Activated CD4-positive, alpha-beta T cell treated with anti-CD3 and anti-CD28 coated beads, Interleukin-2, amount 10 ng/mL, durations not matched to agents 7 days and 5 days (primary cell): ENCODE data around the gene ZNRD2. TPM values are rescaled to one million over a fixed set of nuclear protein-coding genes. Genes with fewer than 3 reads are reported as not detected.

Source experiments
- CTCF ChIA-PET: fragments of 350-600 bp; sonication (Branson Sonifier 250); formaldehyde crosslinking; loops from one replicate; lab custom pipeline; 2021; ENCODE audit warnings: antibody characterized with exemption; lab: Charles Lee
- POLR2A ChIA-PET: fragments of 350-600 bp; sonication (Branson Sonifier 250); formaldehyde crosslinking; loops from one replicate; lab custom pipeline; 2021; ENCODE audit warnings: antibody characterized with exemption; lab: Charles Lee
- DNase-seq: peaks from one replicate; pipeline ENCODE4 v3.0.0-alpha.2; 2020
- H3K27ac Mint-ChIP-seq: one replicate; pipeline ENCODE4 v1.8.0; 2021; ENCODE audit warnings: mild to moderate bottlenecking, moderate library complexity, mixed read lengths
- H3K27me3 Mint-ChIP-seq: one replicate; pipeline ENCODE4 v1.8.0; 2021; ENCODE audit warnings: mixed read lengths
- H3K36me3 Mint-ChIP-seq: one replicate; pipeline ENCODE4 v1.8.0; 2021; ENCODE audit warnings: low read depth, mixed read lengths
- H3K4me1 Mint-ChIP-seq: one replicate; pipeline ENCODE4 v1.8.0; 2021; ENCODE audit warnings: mixed read lengths
- H3K4me3 Mint-ChIP-seq: one replicate; pipeline ENCODE4 v1.8.0; 2021; ENCODE audit warnings: mild to moderate bottlenecking, moderate library complexity, mixed read lengths
- H3K9me3 Mint-ChIP-seq: one replicate; pipeline ENCODE4 v1.8.0; 2021; ENCODE audit warnings: mixed read lengths
- total RNA-seq, 2 experiments: library from RNA; stranded (reverse); gene quantifications; one replicate each; pipeline ENCODE4 v1.2.3, GENCODE V29; 2021

The ZNRD2 gene
- total RNA-seq, 2 experiments from 2014 or later = 32.4 to 35.4 TPM

DNA sequence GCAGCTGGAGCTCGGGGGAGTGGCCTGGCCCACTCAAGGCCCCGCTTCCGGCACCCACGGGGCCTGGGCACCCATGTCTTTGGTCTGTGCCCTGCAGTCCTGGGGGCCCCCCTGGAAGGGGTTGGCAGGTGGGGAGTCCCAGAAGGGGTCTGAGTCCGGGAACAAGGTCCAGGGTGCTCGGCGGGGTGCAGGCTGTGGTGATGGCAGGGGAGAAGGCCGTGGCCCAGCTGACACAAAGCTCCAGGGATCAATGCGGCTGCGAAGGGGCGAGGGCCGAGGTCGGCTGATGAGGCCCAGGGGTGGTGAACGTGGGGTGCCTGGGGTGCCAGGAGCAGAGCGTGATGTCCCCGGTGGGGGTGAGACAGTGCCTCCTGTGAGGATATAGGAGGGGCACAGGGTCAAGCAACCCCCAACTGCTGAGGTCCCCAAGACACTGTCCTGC, 28.0 kb downstream of the ZNRD2 start:
- Mint-ChIP-seq H3K4me1 (peaks cover 26% of the 10 kb centered on the region), H3K36me3 (peaks cover 9% of the 10 kb centered on the region), H3K4me3 (no peak overlapping the region), H3K9me3 (no peaks in the 10 kb centered on the region), H3K27ac (no peak overlapping the region), H3K27me3 (no peaks in the 10 kb centered on the region)
- DNase-seq = no peak
- ChIA-PET CTCF (interaction anchor here (0.8 to 1.7 kb wide), 4 partner anchors 10 to 23 kb away, joined by 3 to 6 read pairs (median 5); partner anchors contain the start of gene EHBP1L1), POLR2A (no interaction called here)

GRCh38 chr11:65599216-65599954, 29.1 kb downstream of the ZNRD2 start:
- H3K36me3 Mint-ChIP-seq = peaks cover 16% of the 10 kb centered on the region
- no peaks in the 10 kb centered on the region for H3K27me3 Mint-ChIP-seq
- no peak for DNase-seq
- no peak overlapping the region for H3K4me3 Mint-ChIP-seq
- ChIA-PET POLR2A (no interaction called here), CTCF (interaction anchor here (0.5 to 1.2 kb wide), 2 partner anchors 59 to 89 kb away, joined by 4 to 5 read pairs; no protein-coding TSS in a partner anchor)
- no peaks in the 10 kb centered on the region for H3K9me3 Mint-ChIP-seq
- peaks cover 18% of the 10 kb centered on the region for H3K4me1 Mint-ChIP-seq
- H3K27ac Mint-ChIP-seq = no peak overlapping the region

DNA sequence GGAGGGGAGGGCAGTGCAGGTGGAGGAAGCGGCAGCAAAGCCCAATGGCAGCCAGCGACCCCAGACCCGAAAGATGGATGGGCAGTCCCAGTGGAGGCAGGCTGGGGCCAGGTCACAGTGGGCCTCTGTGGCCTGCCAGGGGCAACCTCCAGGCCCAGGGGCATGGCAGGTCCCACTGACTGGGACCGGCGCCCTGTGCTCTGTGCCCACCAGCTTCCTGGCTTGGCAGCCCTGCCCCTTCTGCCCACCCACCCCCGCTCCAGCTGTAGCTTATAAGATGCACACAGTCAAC, 29.6 kb downstream of the ZNRD2 start:
- ChIA-PET POLR2A (no interaction called here), CTCF (interaction anchor here (0.5 to 1.2 kb wide), 2 partner anchors 59 to 89 kb away, joined by 4 to 5 read pairs; no protein-coding TSS in a partner anchor)
- Mint-ChIP-seq H3K4me3 (no peak overlapping the region), H3K36me3 (peaks cover 16% of the 10 kb centered on the region), H3K27me3 (no peaks in the 10 kb centered on the region), H3K4me1 (peaks cover 15% of the 10 kb centered on the region), H3K9me3 (no peaks in the 10 kb centered on the region), H3K27ac (no peak overlapping the region)
- no peak for DNase-seq

DNA sequence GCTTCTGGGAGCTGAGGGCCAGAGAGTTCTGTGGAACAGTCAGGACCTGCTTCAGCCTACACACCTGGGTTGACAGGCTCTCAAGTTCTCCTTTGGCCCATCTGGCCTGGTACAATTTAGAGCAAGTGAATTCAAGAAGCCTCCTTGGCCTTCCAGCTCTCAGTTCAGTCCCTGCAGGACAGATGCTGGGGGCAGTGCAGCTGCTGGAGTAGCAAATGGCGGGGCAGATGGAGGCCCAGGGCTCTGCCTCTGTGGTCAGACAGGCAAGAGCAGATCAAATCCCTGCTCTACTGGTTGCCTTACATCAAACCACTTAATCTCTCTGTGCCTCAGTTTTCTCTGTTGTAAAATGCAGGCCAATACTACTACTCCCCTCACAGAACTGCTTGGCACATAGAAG, 34.0 kb downstream of the ZNRD2 start:
- peaks cover 30% of the 10 kb centered on the region for H3K36me3 Mint-ChIP-seq

GRCh38 chr11:65606876-65607613, 36.8 kb downstream of the ZNRD2 start:
- DNase-seq = no peak
- POLR2A ChIA-PET = no interaction called here
- Mint-ChIP-seq H3K27ac (no peak overlapping the region), H3K9me3 (no peaks in the 10 kb centered on the region), H3K4me1 (peaks cover 38% of the 10 kb centered on the region), H3K27me3 (no peaks in the 10 kb centered on the region), H3K4me3 (no peak overlapping the region), H3K36me3 (peaks cover 39% of the 10 kb centered on the region)
- CTCF ChIA-PET = interaction anchor here (1.1 to 4.2 kb wide), 2 partner anchors 11 to 14 kb away, joined by 3 to 24 read pairs; no protein-coding TSS in a partner anchor

More for the DNA sequence above, 34.0 kb downstream of the ZNRD2 start:
- H3K4me3 Mint-ChIP-seq = no peak overlapping the region
- ChIA-PET CTCF (interaction anchor here (0.6 to 2.6 kb wide), 5 partner anchors 10 to 214 kb away, joined by 3 to 18 read pairs (median 6); partner anchors contain the start of gene MAP3K11), POLR2A (no interaction called here)
- H3K9me3 Mint-ChIP-seq = no peaks in the 10 kb centered on the region
- no peak overlapping the region for H3K27ac Mint-ChIP-seq
- no peaks in the 10 kb centered on the region for H3K27me3 Mint-ChIP-seq
- no peak for DNase-seq
- peaks cover 11% of the 10 kb centered on the region for H3K4me1 Mint-ChIP-seq

- POLR2A ChIA-PET = no interaction called here
- Mint-ChIP-seq H3K4me3 (no peak overlapping the region), H3K27ac (peak overlapping the region; percentile 25), H3K36me3 (peaks cover 44% of the 10 kb centered on the region), H3K4me1 (peaks cover 45% of the 10 kb centered on the region), H3K9me3 (no peaks in the 10 kb centered on the region), H3K27me3 (no peaks in the 10 kb centered on the region)
- DNase-seq = no peak
- CTCF ChIA-PET = interaction anchor here (0.6 to 4.2 kb wide), 2 partner anchors 14 to 141 kb away, joined by 3 to 24 read pairs; no protein-coding TSS in a partner anchor
Observed at GRCh38 chr11:65607614-65608426, 37.5 kb downstream of the ZNRD2 start.

GRCh38 chr11:65609229-65609628, 39.0 kb downstream of the ZNRD2 start:
- Mint-ChIP-seq H3K4me1 (peaks cover 51% of the 10 kb centered on the region), H3K36me3 (peaks cover 35% of the 10 kb centered on the region), H3K27me3 (no peaks in the 10 kb centered on the region), H3K9me3 (no peaks in the 10 kb centered on the region), H3K27ac (peak overlapping the region; percentile 55), H3K4me3 (no peak overlapping the region)
- no peak for DNase-seq
- ChIA-PET POLR2A (no interaction called here), CTCF (interaction anchor here (1.2 to 4.2 kb wide), 5 partner anchors 16 to 68 kb away, joined by 3 to 24 read pairs (median 5); no protein-coding TSS in a partner anchor)

- Mint-ChIP-seq H3K4me3 (no peak overlapping the region), H3K9me3 (no peaks in the 10 kb centered on the region), H3K4me1 (peaks cover 51% of the 10 kb centered on the region), H3K27ac (peak overlapping the region; percentile 66), H3K36me3 (peaks cover 35% of the 10 kb centered on the region), H3K27me3 (no peaks in the 10 kb centered on the region)
- POLR2A ChIA-PET = no interaction called here
- no peak for DNase-seq
- CTCF ChIA-PET = interaction anchor here (1.2 to 4.2 kb wide), 7 partner anchors 16 to 275 kb away, joined by 3 to 24 read pairs (median 5); no protein-coding TSS in a partner anchor
Observed at GRCh38 chr11:65609665-65610064, 39.4 kb downstream of the ZNRD2 start.

DNA sequence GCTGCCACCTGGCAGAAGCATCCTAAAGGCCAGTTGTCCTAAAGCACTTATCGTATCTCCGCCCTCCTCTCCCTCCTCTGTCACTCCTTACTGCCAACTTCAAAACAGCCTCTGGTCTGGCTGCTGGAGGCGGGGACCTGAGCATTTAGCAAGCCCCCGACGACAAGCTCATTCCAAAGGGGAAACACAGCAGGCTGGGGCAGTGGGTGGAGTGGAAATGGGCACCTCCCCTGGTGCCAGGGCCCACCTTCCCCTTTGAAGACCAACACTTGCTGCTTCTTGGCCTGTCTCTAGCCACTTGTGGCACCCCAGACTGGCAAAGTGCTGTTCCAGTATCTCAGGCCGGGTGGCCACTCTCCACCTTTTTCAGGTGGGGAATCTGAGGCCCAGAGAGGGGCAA, 40.1 kb downstream of the ZNRD2 start:
- H3K4me3 Mint-ChIP-seq = no peak overlapping the region
- H3K4me1 Mint-ChIP-seq = peaks cover 51% of the 10 kb centered on the region
- CTCF ChIA-PET = interaction anchor here (0.9 to 4.2 kb wide), 8 partner anchors 12 to 274 kb away, joined by 3 to 24 read pairs (median 4); no protein-coding TSS in a partner anchor
- H3K27me3 Mint-ChIP-seq = no peaks in the 10 kb centered on the region
- H3K27ac Mint-ChIP-seq = peak overlapping the region; percentile 66
- H3K36me3 Mint-ChIP-seq = peaks cover 31% of the 10 kb centered on the region
- H3K9me3 Mint-ChIP-seq = no peaks in the 10 kb centered on the region
- POLR2A ChIA-PET = no interaction called here
- no peak for DNase-seq

DNA sequence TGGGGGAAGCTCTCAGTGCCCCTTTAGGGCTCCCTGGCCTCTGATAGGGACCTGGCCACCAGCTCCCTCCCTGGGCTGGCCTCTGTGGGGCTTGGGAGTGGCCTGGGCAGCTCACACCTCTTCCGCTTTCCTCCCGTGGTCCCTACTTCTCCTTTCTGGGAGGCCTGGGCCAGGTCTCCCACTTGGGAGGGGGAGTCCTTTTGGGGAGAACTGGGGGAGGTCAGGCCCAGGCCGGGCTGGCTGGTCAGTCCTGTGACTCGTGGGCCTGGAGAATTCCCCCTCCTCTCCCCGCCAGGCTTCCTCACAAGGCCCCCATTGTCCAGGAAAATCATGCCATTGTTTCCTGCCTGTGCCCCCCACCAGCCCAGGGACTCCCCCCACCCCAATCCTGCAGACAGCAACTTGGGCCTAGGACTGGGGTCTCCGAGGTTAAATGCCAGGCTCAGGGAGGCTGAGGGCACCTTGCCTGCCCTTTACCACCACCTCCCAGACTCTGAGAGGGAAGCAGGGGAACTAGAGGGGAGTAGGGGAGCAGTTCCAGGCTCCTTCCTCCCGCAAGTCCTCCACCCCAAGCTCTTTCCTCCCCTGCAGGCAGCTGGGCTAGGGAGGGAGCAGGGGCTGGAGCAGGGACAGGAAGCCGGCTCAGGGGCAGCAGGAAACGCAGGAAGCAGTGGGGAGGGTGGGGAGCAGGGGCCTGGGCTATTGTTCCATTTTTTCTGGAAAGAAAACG, 40.9 kb downstream of the ZNRD2 start:
- DNase-seq = no peak
- H3K36me3 Mint-ChIP-seq = peaks cover 28% of the 10 kb centered on the region
- H3K4me3 Mint-ChIP-seq = peak overlapping the region; percentile 95
- H3K27me3 Mint-ChIP-seq = no peaks in the 10 kb centered on the region
- H3K4me1 Mint-ChIP-seq = peaks cover 51% of the 10 kb centered on the region
- CTCF ChIA-PET = interaction anchor here (0.9 to 4.5 kb wide), 7 partner anchors 13 to 273 kb away, joined by 3 to 34 read pairs (median 4); partner anchors contain the start of genes FAM89B and ZNRD2
- H3K27ac Mint-ChIP-seq = peak overlapping the region; percentile 91
- POLR2A ChIA-PET = no interaction called here
- H3K9me3 Mint-ChIP-seq = no peaks in the 10 kb centered on the region

DNA sequence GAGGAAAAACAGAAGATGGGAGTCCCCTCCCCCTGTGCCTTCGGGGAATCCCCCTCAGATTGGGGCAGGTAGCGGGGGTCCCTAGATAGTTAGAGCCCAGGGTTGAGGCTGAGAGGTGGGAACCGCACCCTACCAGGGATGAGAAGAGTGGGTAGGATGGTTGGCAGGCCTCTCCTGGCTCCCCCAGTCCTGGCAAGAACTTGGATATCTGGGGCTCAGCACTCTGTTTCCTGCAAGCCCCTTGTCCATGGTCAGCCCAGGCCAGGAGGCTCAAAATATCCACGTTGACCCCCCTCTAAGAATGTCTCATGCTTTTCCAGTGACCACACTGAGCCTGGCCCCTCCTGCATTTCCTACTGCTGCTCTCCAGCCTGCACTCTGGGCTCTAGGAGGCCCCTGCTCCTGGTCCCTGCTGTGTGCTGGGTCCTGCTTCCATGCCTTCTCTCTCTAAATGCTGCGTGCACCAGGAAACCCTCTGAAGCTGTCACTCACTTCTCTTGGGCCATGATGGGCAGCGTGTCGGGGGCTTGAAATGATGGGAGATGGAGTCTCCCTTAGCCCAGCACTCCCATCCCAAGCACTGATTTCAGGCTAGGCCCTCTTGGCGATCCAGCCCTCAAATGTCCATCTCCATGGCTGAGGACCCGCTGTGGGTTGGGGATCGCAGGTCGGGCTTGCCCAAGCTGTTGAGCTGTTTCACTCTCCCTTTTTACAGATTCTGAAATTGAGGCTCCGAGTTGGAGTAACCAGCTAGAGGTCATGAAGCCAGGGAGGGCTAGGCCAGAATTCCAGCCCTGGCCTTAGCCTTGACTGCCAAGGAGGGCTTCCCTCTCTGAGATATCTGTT, 41.7 kb downstream of the ZNRD2 start:
- Mint-ChIP-seq H3K4me1 (peaks cover 58% of the 10 kb centered on the region), H3K36me3 (peaks cover 32% of the 10 kb centered on the region), H3K27ac (peak overlapping the region; percentile 91), H3K9me3 (no peaks in the 10 kb centered on the region), H3K27me3 (no peaks in the 10 kb centered on the region), H3K4me3 (peak overlapping the region; percentile 95)
- ChIA-PET POLR2A (no interaction called here), CTCF (interaction anchor here (1.0 to 4.5 kb wide), 11 partner anchors 8 to 100 kb away, joined by 3 to 34 read pairs (median 5); partner anchors contain the start of genes FAM89B, KAT5, SIPA1 and ZNRD2)
- no peak for DNase-seq
